IMR-90 (cell line): ENCODE data around the gene SLC4A5. TPM values are rescaled to one million over a fixed set of nuclear protein-coding genes. Genes with fewer than 3 reads are reported as not detected.

Experiments
- ATAC-seq: fragments of 200-7000 bp; cut with Tn5 transposase; 2 replicates; pipeline ENCODE4 v1.9.1; 2020; ENCODE audit warnings: low read depth, mild to moderate bottlenecking, moderate library complexity
- BruUV-seq: library from RNA; stranded (reverse); fragments of 400-500 nt; replicated peaks from 2 replicates; lab custom pipeline; 2021; lab: Mats Ljungman, UMichigan
- CTCF ChIA-PET: fragments of 300-600 bp; formaldehyde crosslinking; extraction: SDS; loops from one replicate; lab custom pipeline; 2021; ENCODE audit warnings: antibody characterized with exemption; lab: Yijun Ruan, JAX
- POLR2A ChIA-PET: fragments of 300-600 bp; sonication (Branson Sonifier 250); formaldehyde crosslinking; loops from one replicate; lab custom pipeline; 2022; ENCODE audit warnings: antibody characterized with exemption; ENCODE audit not compliant: unreplicated experiment; lab: Charles Lee
- DNase-seq: peaks from one replicate; pipeline ENCODE4 v3.0.0; 2013
- H2AFZ ChIP-seq: replicated peaks from 2 replicates; pipeline ENCODE3; 2013; ENCODE audit warnings: low read length, mild to moderate bottlenecking; ENCODE audit not compliant: poor library complexity
- H2AK5ac ChIP-seq: 2 replicates; pipeline ENCODE4 v1.6.1; 2013; ENCODE audit warnings: low read depth, low read length, inconsistent platforms
- H2AK9ac ChIP-seq: replicated peaks from 2 replicates; pipeline ENCODE3; 2013; ENCODE audit warnings: mild to moderate bottlenecking, low read depth, low read length, moderate library complexity; ENCODE audit not compliant: poor library complexity
- H2BK120ac ChIP-seq: 2 replicates; pipeline ENCODE4 v1.6.1; 2013; ENCODE audit warnings: low read depth, low read length, inconsistent platforms
- H2BK15ac ChIP-seq: 3 replicates; pipeline ENCODE4 v1.6.1; 2013; ENCODE audit warnings: low read depth, low read length, inconsistent platforms
- H2BK20ac ChIP-seq: 2 replicates; pipeline ENCODE4 v1.6.1; 2013; ENCODE audit warnings: low read depth, mild to moderate bottlenecking, inconsistent platforms, low read length, moderate library complexity
- H2BK5ac ChIP-seq: 2 replicates; pipeline ENCODE4 v1.6.1; 2013; ENCODE audit warnings: mild to moderate bottlenecking, low read depth, low read length, inconsistent platforms; ENCODE audit not compliant: poor library complexity, severe bottlenecking
- H3K14ac ChIP-seq: replicated peaks from 2 replicates; pipeline ENCODE4 v1.6.1; 2013; ENCODE audit warnings: low read depth, low read length, inconsistent platforms
- H3K18ac ChIP-seq: 2 replicates; pipeline ENCODE4 v1.6.1; 2013; ENCODE audit warnings: low read depth, low read length, control low read depth
- H3K23ac ChIP-seq: 2 replicates; pipeline ENCODE4 v1.6.1; 2013; ENCODE audit warnings: low read depth, low read length, inconsistent platforms
- H3K27ac ChIP-seq: 2 replicates; pipeline ENCODE4 v1.5.1; 2013; ENCODE audit warnings: mild to moderate bottlenecking, control low read depth, low read length; ENCODE audit not compliant: insufficient read depth
- H3K27me3 ChIP-seq: 2 replicates; pipeline ENCODE4 v1.6.1; 2013; ENCODE audit warnings: low read length; ENCODE audit not compliant: control insufficient read depth, insufficient read depth
- H3K36me3 ChIP-seq: 2 replicates; pipeline ENCODE4 v1.6.1; 2013; ENCODE audit warnings: low read length, mixed read lengths; ENCODE audit not compliant: control insufficient read depth, insufficient read depth
- H3K4ac ChIP-seq: 2 replicates; pipeline ENCODE4 v1.6.1; 2013; ENCODE audit warnings: low read depth, low read length, inconsistent platforms
- H3K4me1 ChIP-seq: 2 replicates; pipeline ENCODE4 v1.6.1; 2013; ENCODE audit warnings: low read length, mixed read lengths; ENCODE audit not compliant: control insufficient read depth, insufficient read depth
- H3K4me2 ChIP-seq: 2 replicates; pipeline ENCODE4 v1.6.1; 2013; ENCODE audit warnings: low read depth, mild to moderate bottlenecking, control low read depth, low read length, moderate library complexity
- H3K4me3 ChIP-seq: 2 replicates; pipeline ENCODE4 v1.5.1; 2013; ENCODE audit warnings: low read depth, mild to moderate bottlenecking, control low read depth, low read length, moderate library complexity; ENCODE audit not compliant: insufficient read depth
- H3K56ac ChIP-seq: 2 replicates; pipeline ENCODE4 v1.6.1; 2013; ENCODE audit warnings: low read length, inconsistent platforms; ENCODE audit not compliant: insufficient read depth; ENCODE audit errors: extremely low read depth
- H3K79me1 ChIP-seq, 2 experiments: 2 replicates each; pipeline ENCODE4 v1.6.1; 2013; ENCODE audit warnings: low read length in 2 of 2, inconsistent platforms in 1 of 2, low read depth in 1 of 2
- H3K9ac ChIP-seq: 2 replicates; pipeline ENCODE4 v1.6.1; 2013; ENCODE audit warnings: low read depth, low read length, control low read depth
- H3K9me1 ChIP-seq: 2 replicates; pipeline ENCODE4 v1.6.1; 2013; ENCODE audit warnings: low read length, inconsistent platforms; ENCODE audit not compliant: insufficient read depth
- H3K9me3 ChIP-seq: 2 replicates; pipeline ENCODE4 v1.6.1; 2013; ENCODE audit warnings: low read length; ENCODE audit not compliant: control insufficient read depth, insufficient read depth
- H4K20me1 ChIP-seq: 2 replicates; pipeline ENCODE4 v1.6.1; 2013; ENCODE audit warnings: low read length, inconsistent platforms; ENCODE audit not compliant: insufficient read depth
- H4K5ac ChIP-seq: 2 replicates; pipeline ENCODE4 v1.6.1; 2013; ENCODE audit warnings: mild to moderate bottlenecking, low read depth, low read length, control low read depth
- H4K8ac ChIP-seq, 2 experiments: 2 replicates each; pipeline ENCODE4 v1.6.1; 2013; ENCODE audit warnings: low read depth in 2 of 2, low read length in 2 of 2, control low read depth in 1 of 2, inconsistent platforms in 1 of 2
- H4K91ac ChIP-seq: 2 replicates; pipeline ENCODE4 v1.6.1; 2013; ENCODE audit warnings: low read depth, low read length, inconsistent platforms; ENCODE audit not compliant: insufficient read depth
- BHLHE40 ChIP-seq: fragments of 150-350 bp; IDR thresholded peaks from 2 replicates; pipeline ENCODE4 v1.6.1; 2016; ENCODE audit warnings: mild to moderate bottlenecking, low read depth, low read length
- CEBPB ChIP-seq: IDR thresholded peaks from 2 replicates; pipeline ENCODE4 v1.6.1; 2012; ENCODE audit warnings: low read depth, low read length, improper control_type of control experiment
- CHD1 ChIP-seq: IDR thresholded peaks from 2 replicates; pipeline ENCODE4 v1.6.1; 2012; ENCODE audit warnings: low read depth, low read length, improper control_type of control experiment
- ELK1 ChIP-seq: fragments of 150-350 bp; IDR thresholded peaks from 2 replicates; pipeline ENCODE4 v1.6.1; 2016; ENCODE audit warnings: low read depth, mild to moderate bottlenecking, low read length, moderate library complexity, borderline replicate concordance
- FOS ChIP-seq: fragments of 150-350 bp; IDR thresholded peaks from 2 replicates; pipeline ENCODE4 v1.6.1; 2016; ENCODE audit warnings: low read depth, low read length
- MAFK ChIP-seq: IDR thresholded peaks from 2 replicates; pipeline ENCODE4 v1.6.1; 2012; ENCODE audit warnings: low read depth, low read length, improper control_type of control experiment
- MAZ ChIP-seq: IDR thresholded peaks from 2 replicates; pipeline ENCODE4 v1.6.1; 2012; ENCODE audit warnings: low read depth, mild to moderate bottlenecking, low read length, improper control_type of control experiment, moderate library complexity, borderline replicate concordance
- MXI1 ChIP-seq: IDR thresholded peaks from 2 replicates; pipeline ENCODE4 v1.6.1; 2012; ENCODE audit warnings: low read depth, mild to moderate bottlenecking, low read length, moderate library complexity, borderline replicate concordance
- NFE2L2 ChIP-seq: fragments of 150-350 bp; IDR thresholded peaks from 2 replicates; pipeline ENCODE4 v1.6.1; 2016; ENCODE audit warnings: low read depth, mild to moderate bottlenecking, low read length
- POLR2A ChIP-seq: IDR thresholded peaks from 2 replicates; pipeline ENCODE4 v1.6.1; 2012; ENCODE audit warnings: mild to moderate bottlenecking, low read depth, low read length
- RAD21 ChIP-seq: IDR thresholded peaks from 2 replicates; pipeline ENCODE4 v1.6.1; 2012; ENCODE audit warnings: low read length, improper control_type of control experiment
- RCOR1 ChIP-seq: IDR thresholded peaks from 2 replicates; pipeline ENCODE4 v1.6.1; 2012; ENCODE audit warnings: mild to moderate bottlenecking, low read length, improper control_type of control experiment; ENCODE audit not compliant: insufficient replicate concordance
- RFX5 ChIP-seq: IDR thresholded peaks from 2 replicates; pipeline ENCODE4 v1.8.0; 2012; ENCODE audit warnings: low read depth, mild to moderate bottlenecking, low read length, moderate library complexity
- SMC3 ChIP-seq: fragments of 150-350 bp; IDR thresholded peaks from 2 replicates; pipeline ENCODE4 v1.6.1; 2016; ENCODE audit warnings: low read depth, mild to moderate bottlenecking, antibody characterized with exemption, low read length, moderate library complexity
- WGBS, 2 experiments: methylation state at CpG; one replicate each; pipeline versions ENCODE4 v1.1.5 to v1.1.7; 2013; ENCODE audit warnings: missing lambda C conversion rate in 2 of 2; ENCODE audit not compliant: insufficient read length in 1 of 2; ENCODE audit errors: extremely low coverage in 2 of 2; 5-methylcytosine and 5-hydroxymethylcytosine counted together
- dilution Hi-C: fragments of 300-500 bp; cut with HindIII; formaldehyde crosslinking; loops from one replicate; pipeline ENCODE4 v1.14.3; 2018; ENCODE audit warnings: low sequenced_read_pairs; ENCODE audit not compliant: unreplicated experiment
- in situ Hi-C: fragments of 300-500 bp; cut with MboI; formaldehyde crosslinking; loops from 3 replicates; pipeline ENCODE4 v1.14.3; 2019; ENCODE audit warnings: low sequenced_read_pairs, inconsistent platforms, mixed read lengths
- intact Hi-C: fragments of 100-400 bp; cut with micrococcal nuclease; formaldehyde crosslinking; loops from 2 replicates; pipeline ENCODE4 v1.10.0; 2022
- polyA plus RNA-seq, 3 experiments: library from polyadenylated mRNA; depleted of rRNA; stranded (reverse); fragments of >200 nt; gene quantifications; 2 replicates each; pipeline ENCODE4 v1.2.3, GENCODE V29; 2012; ENCODE audit warnings: low replicate concordance in 1 of 3
- total RNA-seq: library from RNA; depleted of rRNA; stranded (reverse); fragments of >200 nt; gene quantifications from 2 replicates; pipeline ENCODE4 v1.2.3, GENCODE V29; 2012
- TF ChIP-seq, protein P1 (sequence below): conservative IDR thresholded peaks from 2 replicates; pipeline ENCODE4 v1.5.1; 2012; ENCODE audit warnings: mild to moderate bottlenecking, low read depth, low read length, improper control_type of control experiment
- TF ChIP-seq, protein P2 (sequence below): fragments of 150-350 bp; IDR thresholded peaks from 2 replicates; pipeline ENCODE4 v1.6.1; 2017; ENCODE audit warnings: mild to moderate bottlenecking, antibody characterized with exemption, low read length, low read depth

The SLC4A5 gene
- total and polyA plus RNA-seq, 2 of the 4 experiments (the other 2 are of a cell fraction): 0.18 to 0.22 TPM

GRCh38 chr2:74235041-74235440 is 108.2 kb downstream of the SLC4A5 start:
- Histone ChIP-seq H3K4me2 (no peak overlapping the region), H4K20me1 (no peaks in the 10 kb centered on the region), H3K36me3 (no peaks in the 10 kb centered on the region), H3K4me1 (no peaks in the 10 kb centered on the region), H2AK5ac (no peak overlapping the region), H3K27me3 (peaks cover 24% of the 10 kb centered on the region; the same call in 1 of the 2 replicates), H2AK9ac (no peak overlapping the region), H3K18ac (no peak overlapping the region), H2BK20ac (no peak overlapping the region), H2BK120ac (no peak overlapping the region), H3K9me3 (peaks cover 6% of the 10 kb centered on the region), H3K27ac (no peak overlapping the region), H3K9me1 (no peaks in the 10 kb centered on the region), H2BK15ac (no peak overlapping the region), H4K8ac (no peak overlapping the region), H3K56ac (no peak overlapping the region), H3K4me3 (no peak overlapping the region), H4K5ac (no peak overlapping the region), H2AFZ (no peak overlapping the region), H3K79me1 (no peaks in the 10 kb centered on the region), H4K91ac (no peak overlapping the region), H3K9ac (no peak overlapping the region), H2BK5ac (no peak overlapping the region), H3K23ac (no peak overlapping the region), H3K4ac (no peak overlapping the region), H3K14ac (no peak overlapping the region)
- in situ Hi-C loops (no loop called here), intact Hi-C loops (no loop called here), dilution Hi-C loops (no loop called here)
- TF ChIP-seq, protein P1, sequence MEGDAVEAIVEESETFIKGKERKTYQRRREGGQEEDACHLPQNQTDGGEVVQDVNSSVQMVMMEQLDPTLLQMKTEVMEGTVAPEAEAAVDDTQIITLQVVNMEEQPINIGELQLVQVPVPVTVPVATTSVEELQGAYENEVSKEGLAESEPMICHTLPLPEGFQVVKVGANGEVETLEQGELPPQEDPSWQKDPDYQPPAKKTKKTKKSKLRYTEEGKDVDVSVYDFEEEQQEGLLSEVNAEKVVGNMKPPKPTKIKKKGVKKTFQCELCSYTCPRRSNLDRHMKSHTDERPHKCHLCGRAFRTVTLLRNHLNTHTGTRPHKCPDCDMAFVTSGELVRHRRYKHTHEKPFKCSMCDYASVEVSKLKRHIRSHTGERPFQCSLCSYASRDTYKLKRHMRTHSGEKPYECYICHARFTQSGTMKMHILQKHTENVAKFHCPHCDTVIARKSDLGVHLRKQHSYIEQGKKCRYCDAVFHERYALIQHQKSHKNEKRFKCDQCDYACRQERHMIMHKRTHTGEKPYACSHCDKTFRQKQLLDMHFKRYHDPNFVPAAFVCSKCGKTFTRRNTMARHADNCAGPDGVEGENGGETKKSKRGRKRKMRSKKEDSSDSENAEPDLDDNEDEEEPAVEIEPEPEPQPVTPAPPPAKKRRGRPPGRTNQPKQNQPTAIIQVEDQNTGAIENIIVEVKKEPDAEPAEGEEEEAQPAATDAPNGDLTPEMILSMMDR: no peak
- TF ChIP-seq SMC3 (no peak), POLR2A (no peak), MAFK (no peak), CEBPB (no peak), NFE2L2 (no peak), RAD21 (no peak), MXI1 (no peak), CHD1 (no peak), FOS (no peak), MAZ (no peak), RCOR1 (no peak), ELK1 (no peak), RFX5 (no peak), BHLHE40 (no peak)
- TF ChIP-seq, protein P2, sequence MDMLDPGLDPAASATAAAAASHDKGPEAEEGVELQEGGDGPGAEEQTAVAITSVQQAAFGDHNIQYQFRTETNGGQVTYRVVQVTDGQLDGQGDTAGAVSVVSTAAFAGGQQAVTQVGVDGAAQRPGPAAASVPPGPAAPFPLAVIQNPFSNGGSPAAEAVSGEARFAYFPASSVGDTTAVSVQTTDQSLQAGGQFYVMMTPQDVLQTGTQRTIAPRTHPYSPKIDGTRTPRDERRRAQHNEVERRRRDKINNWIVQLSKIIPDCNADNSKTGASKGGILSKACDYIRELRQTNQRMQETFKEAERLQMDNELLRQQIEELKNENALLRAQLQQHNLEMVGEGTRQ: no peak
- ChIA-PET POLR2A (no interaction called here), CTCF (no interaction called here)
- no TSS peak for BruUV-seq
- no peak for ATAC-seq
- WGBS, 2 experiments: 49% methylated on average over 2 of the region's 5 CpGs; no CpG with 5 or more reads in 1 of the 2 experiments
- no peak for DNase-seq
